ENCODE results near the gene TMPRSS11D. TPM values are rescaled to one million over a fixed set of nuclear protein-coding genes. Genes with fewer than 3 reads are reported as not detected.

Gene TMPRSS11D
- total and polyA plus RNA-seq, 2 of the 13 experiments (the other 11 are each of a cell fraction or from before 2014, with no cell fraction given), result not detected

- no peak for TF ChIP-seq GPBP1L1 (CRISPR knock-in tag; IDR thresholded peaks at IDR 0.05)
Measured at GRCh38 chr4:67873116-67873515, 10.7 kb downstream of the TMPRSS11D start (continued).

GRCh38 chr4:67871867-67872266 is 11.9 kb downstream of the TMPRSS11D start:
- in situ Hi-C loops (cut with HindIII; ENCODE audit: extremely low pct_ligation_motif_present, low pct_unique_long_range_greater_than_20kb), result no loop called here
- ChIA-PET CTCF (ENCODE audit: low intra/inter-chr PET ratio, low total read pairs) (interaction anchor here (1.1 to 1.7 kb wide), 2 partner anchors 39 to 304 kb away, joined by 5 to 9 read pairs; no protein-coding TSS in a partner anchor), POLR2A (no interaction called here)
- intact Hi-C loops (cut with micrococcal nuclease; ENCODE audit: unreplicated experiment), result loop anchor here (1.0 kb wide), 2 partner anchors 39 to 303 kb away; no protein-coding TSS in a partner anchor
- peak; percentile 52 for TF ChIP-seq CTCF (CRISPR knock-in tag; IDR thresholded peaks at IDR 0.05)
- TF ChIP-seq STAG1 (CRISPR knock-in tag; IDR thresholded peaks at IDR 0.05), result peak; percentile 50
- no peak for TF ChIP-seq SIX4 (CRISPR knock-in tag; IDR thresholded peaks at IDR 0.05)
- no peak for TF ChIP-seq ETV5 (CRISPR knock-in tag; IDR thresholded peaks at IDR 0.05; ENCODE audit: borderline replicate concordance)
- no peak for TF ChIP-seq NFE2 (CRISPR knock-in tag; IDR thresholded peaks at IDR 0.05)
- no peak for TF ChIP-seq ZBTB3 (CRISPR knock-in tag; IDR thresholded peaks at IDR 0.05; ENCODE audit: borderline replicate concordance, low read depth)
- TF ChIP-seq ZSCAN9 (CRISPR knock-in tag; IDR thresholded peaks at IDR 0.05; ENCODE audit: borderline replicate concordance), result no peak
- no peak for TF ChIP-seq ZBTB20 (CRISPR knock-in tag; IDR thresholded peaks at IDR 0.05; ENCODE audit: borderline replicate concordance, low read depth)
- TF ChIP-seq ZNF557 (CRISPR knock-in tag; IDR thresholded peaks at IDR 0.05), result no peak
- TF ChIP-seq DDIT3 (CRISPR knock-in tag; IDR thresholded peaks at IDR 0.05), result no peak
- no peak for TF ChIP-seq JUND (CRISPR knock-in tag; IDR thresholded peaks at IDR 0.05)
- no peak overlapping the region for H3K4me2 ChIP-seq (ENCODE audit: low read depth, low read length)
- H3K27me3 ChIP-seq (ENCODE audit: control insufficient read depth in 1 of 2, insufficient read depth in 2 of 2, low read length in 2 of 2), result no peaks in the 10 kb centered on the region
- H3K4me1 ChIP-seq (ENCODE audit: insufficient read depth, low read length), result no peaks in the 10 kb centered on the region
- H4K20me1 ChIP-seq (ENCODE audit: insufficient read depth, low read length), result no peaks in the 10 kb centered on the region
- peak; percentile 50 for FAIRE-seq
- H3K36me3 ChIP-seq (replicated peaks in 1 of 2; ENCODE audit: control insufficient read depth in 1 of 2, insufficient read depth in 2 of 2, low read length in 2 of 2), result no peaks in the 10 kb centered on the region
- no peak overlapping the region for H2AFZ ChIP-seq (ENCODE audit: low read length)
- ATAC-seq, result peak; percentile 95
- no TSS peak for BruUV-seq (replicated peaks)
- peak; percentile 24 for DNase-seq (ENCODE audit: low spot score)
- no peaks in the 10 kb centered on the region for H3K79me2 ChIP-seq (ENCODE audit: insufficient read depth, low read length)
- no peaks in the 10 kb centered on the region for H3K9me3 ChIP-seq (ENCODE audit: low read length)
- H3K27ac ChIP-seq (ENCODE audit: extremely low read length, insufficient read depth, low read length), result no peak overlapping the region
- H3K4me3 ChIP-seq (replicated peaks in 1 of 3; ENCODE audit: insufficient read depth in 1 of 3, low read depth in 2 of 3, low read length in 3 of 3), result no peak overlapping the region
- no peak overlapping the region for H3K9ac ChIP-seq (ENCODE audit: insufficient read depth, low read depth, low read length)
